SH-SY5Y (cell line): ENCODE measurements around the gene FUBP1.

Experiments
- GATA2 ChIP-seq: IDR thresholded peaks from 2 replicates; pipeline ENCODE4 v1.6.1; 2011; ENCODE audit warnings: mild to moderate bottlenecking, low read depth, low read length
- GATA3 ChIP-seq: IDR thresholded peaks from 2 replicates; pipeline ENCODE4 v1.6.1; 2011; ENCODE audit warnings: low read depth, mild to moderate bottlenecking, low read length, moderate library complexity

DNA sequence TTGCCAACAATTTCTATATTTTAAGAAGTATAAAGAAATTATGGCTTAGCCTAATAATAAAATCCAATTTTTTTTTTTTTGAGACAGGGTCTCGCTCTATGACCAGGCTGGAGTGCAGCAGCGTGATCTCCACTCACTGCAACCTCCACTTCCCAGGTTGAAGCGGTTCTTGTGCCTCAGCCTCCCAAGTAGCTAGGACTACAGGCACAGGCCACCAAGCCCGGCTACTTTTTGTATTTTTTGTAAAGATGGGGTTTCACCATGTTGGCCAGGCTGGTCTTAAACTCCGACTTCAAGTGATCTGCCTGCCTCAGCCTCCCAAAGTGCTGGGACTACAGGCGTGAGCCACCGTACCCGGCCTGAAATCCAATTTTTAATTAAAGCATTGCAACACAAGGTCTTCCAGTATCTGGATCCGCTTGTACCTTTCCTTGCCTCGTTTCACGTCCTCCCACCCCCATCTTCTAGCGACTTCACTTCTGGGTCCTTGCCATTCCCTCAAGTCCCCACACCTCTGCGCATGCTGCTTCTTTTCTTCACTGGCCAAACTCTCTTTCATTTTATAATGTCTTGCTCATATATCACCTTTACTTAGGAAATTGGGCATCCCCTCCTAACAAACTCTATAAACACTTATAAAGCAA, 2.3 kb downstream of the FUBP1 start:
- TF ChIP-seq GATA3 (no peak), GATA2 (no peak)
